ENCODE measurements around the gene CCL3. TPM values are rescaled to one million over a fixed set of nuclear protein-coding genes. Genes with fewer than 3 reads are reported as not detected.
"Not testable (repeated sequence)": the region's sequence is repeated elsewhere in the genome, so short reads cannot be mapped to it uniquely, and the experiment has no call there.

CCL3 gene
- total RNA-seq, 2 experiments from 2014 or later: 4.2 to 5.1 TPM

DNA sequence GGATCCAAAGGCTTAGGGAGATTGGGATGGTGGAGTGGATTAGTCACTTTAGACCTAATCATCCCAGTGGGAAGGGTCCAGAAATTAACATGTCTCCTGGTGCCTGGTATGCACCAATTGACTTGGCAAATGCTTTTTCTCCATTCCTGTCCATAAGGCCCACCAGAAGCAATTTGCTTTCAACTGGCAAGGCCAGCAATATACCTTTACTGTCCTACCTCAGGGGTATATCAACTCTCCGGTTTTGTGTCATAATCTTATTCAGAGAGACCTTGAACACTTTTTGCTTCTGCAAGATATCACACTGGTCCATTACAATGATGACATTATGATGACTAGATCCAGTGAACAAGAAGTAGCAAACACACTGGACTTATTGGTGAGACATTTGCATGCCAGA lies 23.2 kb upstream of the CCL3 start:
- DNase-seq; H3K36me3 Mint-ChIP-seq (ENCODE audit: low read depth); H3K27ac Mint-ChIP-seq; H3K27me3 Mint-ChIP-seq (ENCODE audit: low read depth); ATAC-seq; CTCF ChIA-PET; POLR2A ChIA-PET; H3K4me1 Mint-ChIP-seq (ENCODE audit: low read depth); H3K4me3 Mint-ChIP-seq; H3K9me3 Mint-ChIP-seq (ENCODE audit: insufficient read depth): not testable (repeated sequence)

DNA sequence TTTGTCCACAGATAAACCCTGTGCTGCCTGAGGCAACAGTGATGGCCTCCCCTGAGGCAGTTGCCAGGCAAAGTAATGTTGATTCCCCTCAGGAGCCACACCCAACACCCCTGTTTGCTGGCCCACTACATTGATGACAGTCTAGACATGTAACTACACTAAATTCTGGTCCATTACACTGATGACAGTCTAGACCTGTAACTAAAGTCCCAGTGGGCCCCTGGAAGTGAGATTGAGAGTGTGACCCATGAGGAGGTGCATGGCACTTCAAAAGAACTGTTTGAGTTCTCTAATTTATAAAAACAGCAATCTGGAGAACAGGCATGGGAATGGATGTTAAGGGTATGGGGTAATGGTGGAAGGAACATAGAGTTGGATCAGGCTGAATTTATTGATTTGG lies 22.6 kb upstream of the CCL3 start:
- H3K9me3 Mint-ChIP-seq (ENCODE audit: insufficient read depth): no peaks in the 10 kb centered on the region
- ChIA-PET CTCF (no interaction called here), POLR2A (no interaction called here)
- peaks cover 6% of the 10 kb centered on the region for H3K27me3 Mint-ChIP-seq (ENCODE audit: low read depth)
- no peaks in the 10 kb centered on the region for H3K36me3 Mint-ChIP-seq (ENCODE audit: low read depth)
- DNase-seq: no peak
- no peak overlapping the region for H3K4me3 Mint-ChIP-seq
- H3K27ac Mint-ChIP-seq: no peak overlapping the region
- ATAC-seq: no peak
- H3K4me1 Mint-ChIP-seq (ENCODE audit: low read depth): peaks cover 2% of the 10 kb centered on the region

DNA sequence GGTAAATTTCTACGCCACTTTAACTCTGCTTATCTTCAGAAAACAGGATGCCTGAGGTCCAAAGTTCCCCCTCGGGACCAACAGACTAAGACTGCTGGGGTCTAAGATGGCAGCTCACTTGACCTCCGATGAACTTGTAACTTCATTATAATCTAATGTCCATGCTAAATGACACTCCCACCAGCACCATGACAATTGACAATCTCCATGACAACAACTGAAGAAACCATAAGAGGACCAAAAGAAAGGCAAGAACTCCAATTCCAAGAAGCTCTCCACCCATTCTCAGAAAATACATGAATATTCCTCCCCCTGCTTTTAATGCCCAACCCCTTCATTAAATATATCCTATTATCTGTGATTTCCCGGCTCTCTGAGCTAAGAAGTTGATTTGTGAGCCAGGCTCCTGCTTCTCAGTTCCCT lies 21.1 kb upstream of the CCL3 start:
- Mint-ChIP-seq H3K4me1 (ENCODE audit: low read depth) (peaks cover 8% of the 10 kb centered on the region), H3K4me3 (no peak overlapping the region), H3K27ac (no peak overlapping the region), H3K9me3 (ENCODE audit: insufficient read depth) (no peaks in the 10 kb centered on the region), H3K27me3 (ENCODE audit: low read depth) (peaks cover 6% of the 10 kb centered on the region), H3K36me3 (ENCODE audit: low read depth) (no peaks in the 10 kb centered on the region)
- DNase-seq: no peak
- ATAC-seq: no peak
- ChIA-PET CTCF (interaction anchor here (2.6 kb wide), 1 partner anchor 39 kb away, joined by 8 read pairs; no protein-coding TSS in a partner anchor), POLR2A (no interaction called here)

DNA sequence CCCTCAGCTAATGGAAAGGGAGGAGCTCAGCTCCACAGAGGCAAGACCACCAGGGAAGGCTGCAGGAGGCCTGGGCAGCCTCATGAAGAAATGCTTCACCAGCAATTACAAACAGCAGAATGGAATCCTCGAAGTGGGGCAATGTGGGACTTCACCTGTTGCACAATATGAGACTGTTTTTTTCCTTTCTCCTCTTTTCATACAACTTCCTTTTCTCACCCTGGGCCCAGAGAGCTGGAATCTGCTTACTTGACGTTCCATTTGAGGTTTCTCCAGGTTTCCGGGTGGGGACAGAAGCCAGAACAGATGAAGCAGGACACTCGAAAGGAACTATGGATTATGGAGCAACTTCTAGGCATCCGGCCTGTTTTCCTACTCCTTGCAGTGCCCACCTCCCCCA lies 18.3 kb upstream of the CCL3 start:
- H3K4me3 Mint-ChIP-seq; H3K36me3 Mint-ChIP-seq (ENCODE audit: low read depth); POLR2A ChIA-PET; H3K9me3 Mint-ChIP-seq (ENCODE audit: insufficient read depth); H3K27ac Mint-ChIP-seq; DNase-seq; H3K27me3 Mint-ChIP-seq (ENCODE audit: low read depth); ATAC-seq: not testable (repeated sequence)
- peaks cover 22% of the 10 kb centered on the region for H3K4me1 Mint-ChIP-seq (ENCODE audit: low read depth)
- CTCF ChIA-PET: interaction anchor here (1.1 kb wide), 1 partner anchor 132 kb away, joined by 3 read pairs; no protein-coding TSS in a partner anchor

DNA sequence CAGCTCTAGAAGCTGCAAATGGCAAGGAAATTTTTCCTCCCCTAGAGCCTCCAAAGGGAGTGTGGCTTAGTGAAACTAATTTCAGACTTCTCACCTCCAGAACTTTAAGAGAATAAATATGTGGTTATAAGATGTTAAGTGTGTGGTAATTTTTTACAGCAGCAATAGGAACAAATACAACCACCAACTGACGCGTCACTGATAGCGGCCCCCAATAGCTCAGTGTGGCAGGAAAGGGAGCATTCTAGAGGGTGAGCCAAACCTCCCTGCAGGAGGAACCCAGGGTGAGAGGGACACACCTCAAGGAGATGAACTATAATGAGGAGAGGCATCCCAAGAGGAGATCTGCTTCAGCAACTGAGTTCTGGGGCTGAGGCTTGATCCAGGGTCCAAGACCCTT lies 17.7 kb upstream of the CCL3 start:
- POLR2A ChIA-PET: no interaction called here
- H3K36me3 Mint-ChIP-seq (ENCODE audit: low read depth): peaks cover 2% of the 10 kb centered on the region
- H3K27ac Mint-ChIP-seq: no peak overlapping the region
- DNase-seq (no peak), ATAC-seq (peak; percentile 16)
- peaks cover 11% of the 10 kb centered on the region for H3K27me3 Mint-ChIP-seq (ENCODE audit: low read depth)
- CTCF ChIA-PET: interaction anchor here (1.1 kb wide), 1 partner anchor 132 kb away, joined by 3 read pairs; no protein-coding TSS in a partner anchor
- no peaks in the 10 kb centered on the region for H3K9me3 Mint-ChIP-seq (ENCODE audit: insufficient read depth)
- H3K4me3 Mint-ChIP-seq: no peak overlapping the region
- H3K4me1 Mint-ChIP-seq (ENCODE audit: low read depth): peaks cover 28% of the 10 kb centered on the region

DNA sequence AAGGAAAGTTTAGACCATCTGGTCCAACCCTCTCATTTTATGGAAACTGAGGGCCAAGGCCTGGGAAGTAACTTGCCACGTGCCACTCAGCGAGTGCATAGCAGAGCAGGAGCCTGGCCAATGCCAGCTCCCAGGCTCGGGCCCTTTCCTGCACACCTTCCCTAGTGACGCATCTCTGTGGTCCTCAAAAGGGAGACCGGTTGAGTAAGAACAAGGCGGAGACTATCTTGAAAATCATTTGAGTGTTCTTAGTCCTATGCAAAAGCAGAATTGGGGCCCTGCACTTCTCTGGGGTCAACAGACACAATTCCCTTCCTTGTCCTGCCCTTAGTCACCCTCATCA lies 16.5 kb upstream of the CCL3 start:
- no peak overlapping the region for H3K4me3 Mint-ChIP-seq
- no peaks in the 10 kb centered on the region for H3K9me3 Mint-ChIP-seq (ENCODE audit: insufficient read depth)
- H3K27ac Mint-ChIP-seq: no peak overlapping the region
- H3K36me3 Mint-ChIP-seq (ENCODE audit: low read depth): peaks cover 2% of the 10 kb centered on the region
- peaks cover 30% of the 10 kb centered on the region for H3K4me1 Mint-ChIP-seq (ENCODE audit: low read depth)
- DNase-seq (no peak), ATAC-seq (no peak)
- peaks cover 12% of the 10 kb centered on the region for H3K27me3 Mint-ChIP-seq (ENCODE audit: low read depth)
- ChIA-PET POLR2A (no interaction called here), CTCF (interaction anchor here (1.4 to 1.7 kb wide), 2 partner anchors 33 to 34 kb away, joined by 4 read pairs; no protein-coding TSS in a partner anchor)

DNA sequence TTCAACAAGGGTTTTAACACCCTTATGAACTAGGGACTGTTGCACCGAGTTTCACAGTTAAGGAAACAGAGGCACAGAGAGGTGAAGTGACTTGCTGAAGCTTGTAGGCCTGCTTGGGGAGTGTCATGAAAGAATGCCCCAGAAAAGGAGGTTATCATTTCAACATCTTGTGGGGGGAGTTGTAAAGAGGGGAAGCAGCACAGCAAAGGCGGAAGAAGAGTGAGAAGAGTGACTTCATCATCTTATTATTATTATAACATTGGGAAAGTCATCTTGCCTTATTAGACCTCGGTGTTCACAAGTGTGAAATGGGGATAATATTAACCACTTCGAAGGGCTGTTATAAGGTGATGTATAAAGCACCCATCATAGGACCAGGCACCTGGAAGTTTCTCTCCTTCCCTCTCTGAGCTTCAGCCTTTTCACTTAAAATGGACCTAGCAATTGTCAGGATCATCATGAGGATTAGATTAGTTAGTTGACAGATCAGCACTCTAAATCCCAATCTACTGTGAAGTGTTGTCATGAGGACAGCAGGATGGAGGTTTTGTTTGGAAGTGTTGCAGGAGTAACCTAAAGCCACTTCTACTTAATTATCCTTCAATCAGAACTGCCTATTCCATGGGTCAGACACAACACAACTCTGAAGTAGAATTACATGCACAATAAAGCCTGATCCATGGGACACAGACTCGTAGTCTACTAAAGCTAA lies 16.0 kb upstream of the CCL3 start:
- ChIA-PET POLR2A (interaction anchor here (1.6 kb wide), 1 partner anchor 16 kb away, joined by 4 read pairs; the partner anchor contains the start of gene CCL3), CTCF (interaction anchor here (1.4 to 1.7 kb wide), 2 partner anchors 32 to 34 kb away, joined by 4 read pairs; no protein-coding TSS in a partner anchor)
- peaks cover 30% of the 10 kb centered on the region for H3K4me1 Mint-ChIP-seq (ENCODE audit: low read depth)
- ATAC-seq: no peak
- no peaks in the 10 kb centered on the region for H3K9me3 Mint-ChIP-seq (ENCODE audit: insufficient read depth)
- H3K27me3 Mint-ChIP-seq (ENCODE audit: low read depth): peaks cover 12% of the 10 kb centered on the region
- no peak for DNase-seq
- no peak overlapping the region for H3K4me3 Mint-ChIP-seq
- peaks cover 2% of the 10 kb centered on the region for H3K36me3 Mint-ChIP-seq (ENCODE audit: low read depth)
- no peak overlapping the region for H3K27ac Mint-ChIP-seq

DNA sequence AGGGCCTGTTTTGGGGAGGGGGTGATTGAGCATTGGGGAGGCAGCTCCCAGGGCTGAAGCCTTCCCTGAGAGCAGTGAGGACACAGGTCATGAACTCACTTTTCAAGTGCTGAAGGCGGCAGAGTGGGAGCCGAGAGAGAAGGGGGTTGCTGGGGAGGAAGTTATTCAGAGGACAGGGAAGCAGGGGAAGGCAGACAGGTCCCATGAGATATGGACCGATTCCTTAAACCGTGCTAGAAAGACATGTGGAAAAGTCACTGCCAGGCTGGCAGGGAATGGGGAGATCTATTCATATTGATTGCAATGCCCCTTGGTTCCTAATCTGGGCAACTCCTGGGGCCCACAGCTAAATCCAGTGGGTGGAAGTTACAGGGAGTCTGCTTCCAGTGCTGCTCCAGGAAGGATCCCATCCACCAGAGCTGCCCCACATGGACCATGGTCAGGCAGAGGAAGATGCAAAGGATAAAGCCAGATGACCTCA lies 14.8 kb upstream of the CCL3 start:
- Mint-ChIP-seq H3K9me3 (ENCODE audit: insufficient read depth) (no peaks in the 10 kb centered on the region), H3K27me3 (ENCODE audit: low read depth) (peaks cover 18% of the 10 kb centered on the region), H3K4me3 (peak overlapping the region; percentile 70), H3K4me1 (ENCODE audit: low read depth) (peaks cover 30% of the 10 kb centered on the region), H3K36me3 (ENCODE audit: low read depth) (peaks cover 2% of the 10 kb centered on the region), H3K27ac (peak overlapping the region; percentile 79)
- DNase-seq (no peak), ATAC-seq (no peak)
- CTCF ChIA-PET: interaction anchor here (2.6 kb wide), 1 partner anchor 32 kb away, joined by 8 read pairs; no protein-coding TSS in a partner anchor
- POLR2A ChIA-PET: interaction anchor here (0.7 to 1.6 kb wide), 3 partner anchors 15 to 225 kb away, joined by 3 to 4 read pairs (median 3); partner anchors contain the start of genes CCL3 and CCL5

DNA sequence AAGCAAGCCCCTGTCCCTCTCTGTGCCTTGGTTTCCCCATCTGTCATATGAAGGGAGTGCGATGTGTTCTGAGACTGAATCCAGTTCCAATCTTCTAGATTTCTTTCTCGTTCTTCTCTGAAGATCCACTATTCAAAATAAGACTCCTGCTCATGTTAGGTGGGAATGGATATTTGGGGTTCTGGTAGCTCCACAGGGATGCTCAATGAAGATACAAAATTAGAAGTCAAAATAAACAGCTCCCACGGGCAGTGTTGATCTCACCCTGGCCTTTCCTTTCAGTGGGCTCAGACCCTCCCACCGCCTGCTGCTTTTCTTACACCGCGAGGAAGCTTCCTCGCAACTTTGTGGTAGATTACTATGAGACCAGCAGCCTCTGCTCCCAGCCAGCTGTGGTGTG lies 14.3 kb upstream of the CCL3 start:
- Mint-ChIP-seq H3K27ac (peak overlapping the region; percentile 79), H3K4me3 (peak overlapping the region; percentile 70), H3K4me1 (ENCODE audit: low read depth) (peaks cover 30% of the 10 kb centered on the region), H3K27me3 (ENCODE audit: low read depth) (peaks cover 22% of the 10 kb centered on the region)
- DNase-seq; H3K36me3 Mint-ChIP-seq (ENCODE audit: low read depth); ATAC-seq; H3K9me3 Mint-ChIP-seq (ENCODE audit: insufficient read depth): not testable (repeated sequence)
- POLR2A ChIA-PET: interaction anchor here (0.7 to 1.6 kb wide), 4 partner anchors 14 to 224 kb away, joined by 3 to 4 read pairs (median 3); partner anchors contain the start of genes CCL3 and CCL5
- CTCF ChIA-PET: interaction anchor here (1.5 to 2.6 kb wide), 2 partner anchors 32 to 44 kb away, joined by 4 to 8 read pairs; no protein-coding TSS in a partner anchor

DNA sequence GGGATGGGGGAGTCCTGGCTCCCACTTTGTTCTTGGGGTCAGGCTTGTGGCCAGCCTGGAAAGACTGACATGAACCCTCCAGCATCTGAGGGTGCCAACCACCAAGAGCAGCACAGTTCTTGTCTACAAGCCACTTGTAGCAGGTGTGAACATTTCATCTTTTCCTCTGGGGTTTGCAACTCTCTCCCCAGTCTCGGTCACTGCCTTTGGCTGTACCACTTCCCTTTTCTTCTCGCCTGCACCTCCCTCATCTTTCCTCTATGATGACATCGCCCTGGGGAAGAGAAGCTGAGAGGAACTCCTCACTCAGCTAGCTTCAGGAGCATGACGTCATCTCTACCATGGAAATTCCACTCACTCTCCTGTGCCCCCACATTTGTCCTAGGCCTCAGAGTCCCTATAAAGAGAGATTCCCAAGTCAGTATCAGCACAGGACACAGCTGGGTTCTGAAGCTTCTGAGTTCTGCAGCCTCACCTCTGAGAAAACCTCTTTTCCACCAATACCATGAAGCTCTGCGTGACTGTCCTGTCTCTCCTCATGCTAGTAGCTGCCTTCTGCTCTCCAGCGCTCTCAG lies 13.5 kb upstream of the CCL3 start, which contains the start of gene CCL4:
CCL4 (plus strand) TSS at position 427 of the 575 bp plus-strand sequence; CDS start at position 506, 79 bp downstream.
- not testable (repeated sequence) for H3K36me3 Mint-ChIP-seq (ENCODE audit: low read depth); H3K9me3 Mint-ChIP-seq (ENCODE audit: insufficient read depth)
- peak; percentile 38 for DNase-seq
- Mint-ChIP-seq H3K4me3 (peak within 1 kb of the TSS; percentile 70), H3K4me1 (ENCODE audit: low read depth) (peaks cover 30% of the 10 kb centered on the region), H3K27me3 (ENCODE audit: low read depth) (peaks cover 21% of the 10 kb centered on the region), H3K27ac (peak within 1 kb of the TSS; percentile 79)
- ChIA-PET POLR2A (interaction anchor here (1.1 kb wide), 1 partner anchor 17 kb away, joined by 3 read pairs; no protein-coding TSS in a partner anchor), CTCF (interaction anchor here (1.3 to 2.6 kb wide), 3 partner anchors 31 to 127 kb away, joined by 4 to 8 read pairs (median 4); no protein-coding TSS in a partner anchor)
- peak; percentile 74 for ATAC-seq

DNA sequence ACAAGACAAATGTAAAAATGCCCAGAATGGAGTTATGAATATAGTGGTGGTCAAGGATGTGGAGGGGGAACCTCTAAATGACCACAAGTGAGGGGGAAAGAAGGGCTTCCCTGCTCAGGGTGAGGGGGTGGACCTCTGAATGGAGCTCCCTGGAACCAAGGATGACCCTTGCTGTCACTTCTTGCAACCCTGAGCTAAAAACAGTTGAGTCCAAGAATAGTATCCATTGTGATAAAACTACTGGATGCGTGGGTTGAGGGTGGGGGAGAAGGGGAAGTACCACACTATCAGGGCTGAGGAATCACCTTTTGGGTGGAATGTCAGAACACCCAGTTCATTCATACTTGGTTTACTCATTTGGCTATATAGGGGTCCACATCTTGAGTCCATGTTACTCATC lies 9.1 kb upstream of the CCL3 start:
- H3K4me3 Mint-ChIP-seq; H3K9me3 Mint-ChIP-seq (ENCODE audit: insufficient read depth); H3K27ac Mint-ChIP-seq; H3K36me3 Mint-ChIP-seq (ENCODE audit: low read depth); POLR2A ChIA-PET; ATAC-seq; DNase-seq: not testable (repeated sequence)
- CTCF ChIA-PET: interaction anchor here (1.4 kb wide), 1 partner anchor 26 kb away, joined by 3 read pairs; no protein-coding TSS in a partner anchor
- H3K4me1 Mint-ChIP-seq (ENCODE audit: low read depth): peaks cover 31% of the 10 kb centered on the region
- H3K27me3 Mint-ChIP-seq (ENCODE audit: low read depth): peaks cover 22% of the 10 kb centered on the region

All from activated CD8-positive, alpha-beta T cell treated with anti-CD3 and anti-CD28 coated beads, Interleukin-2, amount 10 ng/mL, durations not matched to agents 7 days and 5 days (primary cell).